PFSK-1 (cell line): ENCODE results near the gene PID1.

Source experiments
- POLR2AphosphoS5 ChIP-seq: IDR thresholded peaks from 2 replicates; pipeline ENCODE4 v1.6.1; 2012; ENCODE audit warnings: low read depth, mild to moderate bottlenecking, control low read depth, low read length, moderate library complexity
- TAF1 ChIP-seq: IDR thresholded peaks from 2 replicates; pipeline ENCODE4 v1.6.1; 2012; ENCODE audit warnings: low read length, control low read depth, borderline replicate concordance; ENCODE audit not compliant: insufficient read depth

- no peak for TF ChIP-seq TAF1
- TF ChIP-seq POLR2AphosphoS5 = no peak
These were observed 90.4 kb downstream of the PID1 start for GRCh38 chr2:229180658-229181057.
